GM20000 (cell line): Measurements from ENCODE around the gene NME4.
A peak's percentile ranks its signal among the peaks of the same experiment; 100 is the strongest.
"Not testable (repeated sequence)": the region's sequence is repeated elsewhere in the genome, so short reads cannot be mapped to it uniquely, and the experiment has no call there.

Experiments used
- DNase-seq: peaks from one replicate; pipeline ENCODE4 v3.0.0; 2012; ENCODE audit warnings: low spot score
- TF ChIP-seq, protein P1 (sequence below): IDR thresholded peaks from 2 replicates; pipeline ENCODE4 v1.5.1; 2012; ENCODE audit warnings: mild to moderate bottlenecking, control low read depth; ENCODE audit errors: extremely low read depth, missing control alignments

NME4 gene

DNA sequence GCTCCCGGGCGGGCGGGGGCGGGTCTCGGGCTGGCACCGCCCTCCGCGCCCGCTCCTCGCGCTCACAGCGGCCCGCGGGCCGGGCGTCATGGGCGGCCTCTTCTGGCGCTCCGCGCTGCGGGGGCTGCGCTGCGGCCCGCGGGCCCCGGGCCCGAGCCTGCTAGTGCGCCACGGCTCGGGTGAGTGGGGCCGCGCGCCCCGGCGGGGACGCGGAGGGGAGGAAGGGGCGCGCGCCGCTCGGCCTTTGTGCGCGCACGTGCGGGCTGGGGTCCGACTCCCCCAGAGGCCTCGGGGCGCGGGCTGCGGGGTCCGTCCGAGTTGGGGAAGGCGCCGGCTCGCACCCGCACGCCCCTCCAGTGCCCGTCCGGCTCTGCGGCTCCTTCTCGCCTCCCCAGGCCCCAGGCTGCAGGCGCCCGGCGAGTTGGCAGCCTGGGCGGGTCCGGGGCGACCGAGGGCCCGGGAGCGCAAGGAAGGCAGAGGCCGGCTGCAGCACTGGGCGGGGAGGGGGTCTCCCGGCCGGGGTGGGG is at the start of gene NME4:
NME4 (plus strand) TSS at position 65 of the 527 bp plus-strand sequence; CDS start at position 89, 24 bp downstream.
- TF ChIP-seq, protein P1, sequence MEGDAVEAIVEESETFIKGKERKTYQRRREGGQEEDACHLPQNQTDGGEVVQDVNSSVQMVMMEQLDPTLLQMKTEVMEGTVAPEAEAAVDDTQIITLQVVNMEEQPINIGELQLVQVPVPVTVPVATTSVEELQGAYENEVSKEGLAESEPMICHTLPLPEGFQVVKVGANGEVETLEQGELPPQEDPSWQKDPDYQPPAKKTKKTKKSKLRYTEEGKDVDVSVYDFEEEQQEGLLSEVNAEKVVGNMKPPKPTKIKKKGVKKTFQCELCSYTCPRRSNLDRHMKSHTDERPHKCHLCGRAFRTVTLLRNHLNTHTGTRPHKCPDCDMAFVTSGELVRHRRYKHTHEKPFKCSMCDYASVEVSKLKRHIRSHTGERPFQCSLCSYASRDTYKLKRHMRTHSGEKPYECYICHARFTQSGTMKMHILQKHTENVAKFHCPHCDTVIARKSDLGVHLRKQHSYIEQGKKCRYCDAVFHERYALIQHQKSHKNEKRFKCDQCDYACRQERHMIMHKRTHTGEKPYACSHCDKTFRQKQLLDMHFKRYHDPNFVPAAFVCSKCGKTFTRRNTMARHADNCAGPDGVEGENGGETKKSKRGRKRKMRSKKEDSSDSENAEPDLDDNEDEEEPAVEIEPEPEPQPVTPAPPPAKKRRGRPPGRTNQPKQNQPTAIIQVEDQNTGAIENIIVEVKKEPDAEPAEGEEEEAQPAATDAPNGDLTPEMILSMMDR: no peak
- peak; percentile 80 for DNase-seq

DNA sequence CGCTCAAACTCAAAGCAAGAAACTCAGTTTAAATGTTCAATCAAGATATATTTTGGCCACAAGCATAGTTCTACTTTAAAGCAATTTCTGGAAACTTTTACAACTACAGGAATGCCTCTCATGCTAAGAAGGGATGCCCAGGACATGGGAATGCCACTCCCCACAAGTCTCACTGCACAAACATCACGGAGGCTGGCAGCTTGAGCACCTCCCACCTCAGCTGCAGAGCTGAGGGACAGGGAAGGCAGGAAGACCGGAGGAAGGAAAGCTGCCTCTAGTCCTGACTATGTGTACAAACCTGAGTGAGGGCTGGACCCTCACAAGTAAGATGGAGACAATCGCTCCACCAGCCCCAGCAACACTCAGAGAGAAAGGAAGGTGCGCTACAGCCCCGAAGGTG is 49.8 kb upstream of the NME4 start:
- TF ChIP-seq, protein P1: no peak
- no peak for DNase-seq

DNA sequence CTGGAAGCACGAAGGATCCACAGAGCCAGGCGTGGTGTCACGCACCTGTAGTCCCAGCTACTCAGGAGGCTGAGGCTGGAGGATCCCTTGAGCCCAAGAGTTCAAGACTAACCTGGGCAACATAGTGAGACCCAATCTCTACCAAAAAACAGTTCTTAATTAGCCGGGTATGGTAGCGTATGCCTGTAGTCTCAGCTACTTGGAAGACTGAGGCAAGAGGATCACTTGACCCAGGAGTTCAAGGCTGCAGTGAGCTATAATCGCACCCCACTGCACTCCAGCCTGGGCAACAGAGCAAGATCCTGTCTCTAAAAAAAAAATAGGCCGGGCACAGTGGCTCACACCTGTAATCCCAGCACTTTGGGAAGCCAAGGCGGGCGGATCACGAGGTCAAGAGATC is 48.5 kb upstream of the NME4 start:
- DNase-seq: not testable (repeated sequence)

DNA sequence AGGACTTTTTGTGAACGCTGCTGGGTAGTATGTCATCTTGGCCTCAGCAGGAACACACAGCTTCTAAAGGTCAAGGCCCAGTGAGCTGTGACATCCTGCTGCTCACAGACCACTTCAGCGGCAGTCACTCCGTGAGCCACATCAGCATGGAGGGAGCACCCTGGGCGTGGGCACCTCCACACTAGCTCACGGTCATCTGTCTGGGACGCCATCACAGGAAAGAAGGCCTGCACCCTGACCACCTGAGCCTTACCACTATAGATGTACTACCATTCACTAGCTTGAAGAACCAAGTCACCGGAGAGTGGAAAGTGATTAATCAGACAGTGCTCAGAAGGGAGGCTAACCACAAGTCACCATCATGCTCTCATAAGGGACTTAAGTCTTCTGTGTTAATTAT is 47.8 kb upstream of the NME4 start:
- peak; percentile 78 for DNase-seq
- TF ChIP-seq, protein P1: no peak

DNA sequence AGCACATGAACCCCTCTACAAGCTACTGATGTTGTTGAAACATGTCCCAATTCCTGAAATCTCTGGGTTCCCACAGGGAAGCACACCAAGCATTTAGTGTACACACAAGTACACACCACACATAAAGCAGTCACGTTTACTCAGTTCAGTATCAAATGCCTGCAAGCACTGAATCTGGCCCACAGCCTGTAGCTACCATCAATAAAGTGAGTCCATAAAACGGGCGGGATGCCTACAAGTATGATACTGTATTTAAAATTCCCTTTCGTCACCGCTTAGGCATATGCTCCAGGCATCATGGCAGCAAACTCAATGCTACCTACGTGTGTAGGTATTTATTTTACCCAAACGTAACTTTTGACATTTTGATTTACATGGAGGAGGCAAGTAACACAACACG is 46.8 kb upstream of the NME4 start:
- TF ChIP-seq, protein P1: no peak
- no peak for DNase-seq

DNA sequence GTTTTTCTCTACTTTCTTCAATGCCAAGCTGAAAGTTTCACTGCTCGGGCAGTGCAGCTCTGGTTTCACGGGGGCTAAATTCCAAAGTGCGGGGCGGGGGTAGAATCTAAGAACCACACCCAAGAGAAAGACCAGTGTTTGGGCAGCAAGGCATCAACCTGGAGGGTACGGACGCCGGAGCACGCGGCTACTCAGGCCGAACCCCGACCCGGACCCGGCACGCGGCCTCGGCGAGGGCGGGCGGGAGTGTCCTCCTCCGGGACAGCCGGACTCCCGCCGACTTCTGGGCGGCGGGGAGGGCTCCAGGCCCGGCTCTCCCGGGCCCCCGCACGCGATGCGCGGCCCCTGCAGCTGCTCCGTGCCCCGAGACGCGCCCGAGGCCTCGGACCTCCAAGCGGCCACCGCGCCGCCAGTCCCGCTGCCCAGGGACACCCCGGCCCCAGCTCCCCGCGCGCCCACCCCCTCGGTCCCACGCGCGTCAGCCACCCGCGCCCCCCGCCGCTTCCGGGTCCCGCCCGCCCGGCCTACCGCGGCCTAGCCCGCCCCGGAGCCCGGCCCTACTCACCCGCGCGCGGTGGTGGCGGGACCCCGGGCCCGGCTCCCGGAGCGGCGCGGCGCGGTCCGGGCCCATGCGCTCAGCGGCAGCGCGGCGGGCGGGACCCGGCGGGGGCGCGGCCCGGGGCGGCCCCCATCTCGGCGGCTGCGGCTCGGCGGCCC is 45.0 kb upstream of the NME4 start:
- DNase-seq: no peak
- TF ChIP-seq, protein P1: no peak

DNA sequence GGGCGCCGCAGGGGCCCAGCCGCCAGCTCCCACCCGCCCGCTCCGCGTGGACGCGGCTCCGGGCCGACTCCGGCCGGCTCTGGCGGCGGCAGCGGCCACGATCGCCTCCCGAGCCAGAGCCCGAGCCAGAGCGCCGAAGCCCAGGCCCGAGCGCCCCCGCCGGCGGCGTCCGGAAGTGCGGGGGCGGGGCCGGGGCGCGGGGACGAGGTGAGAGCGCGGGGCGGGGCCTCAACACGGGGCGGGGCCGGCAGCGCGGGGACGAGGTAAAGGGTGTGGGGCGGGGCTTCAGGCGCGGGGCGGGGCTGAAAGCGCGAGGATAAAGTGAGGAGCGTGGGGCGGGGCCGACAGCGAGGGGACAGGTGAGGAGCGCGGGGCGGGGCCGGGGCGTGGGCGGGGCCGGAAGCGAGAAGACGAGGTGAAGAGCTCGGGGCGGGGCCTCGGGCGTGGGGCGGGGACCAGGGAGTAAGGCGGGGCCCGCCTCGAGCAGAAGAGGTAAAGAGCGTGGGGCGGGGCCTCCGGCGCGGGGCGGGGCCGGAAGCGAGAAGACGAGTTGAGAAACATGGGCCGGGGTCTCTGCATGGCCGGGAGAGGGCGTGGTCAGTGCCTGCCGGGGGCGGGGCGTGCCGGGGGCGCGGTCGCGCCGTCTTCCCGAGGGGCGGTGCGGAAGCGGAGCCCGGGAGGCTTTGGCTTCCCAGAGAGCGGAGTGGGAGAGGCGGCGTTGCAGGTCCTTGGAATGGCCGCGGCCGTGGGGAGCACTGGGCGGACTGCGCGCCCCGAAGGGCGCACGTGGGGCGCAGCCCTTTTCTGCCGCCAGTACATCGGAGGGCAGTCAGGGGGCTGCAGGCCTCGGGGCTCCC is 44.2 kb upstream of the NME4 start, which contains the start of gene AXIN1:
AXIN1 (minus strand) TSS at position 177 of the 857 bp plus-strand sequence. CDS start 5,698 bp downstream, outside the sequence.
- peak; percentile 99 for DNase-seq
- TF ChIP-seq, protein P1: peak; percentile 28
